Activated effector memory CD4-positive, alpha-beta T cell treated with Interleukin-2 at 50 U/mL for 16 hours (primary cell): ENCODE data around the gene THBS3.
"Not testable (repeated sequence)": the region's sequence is repeated elsewhere in the genome, so short reads cannot be mapped to it uniquely, and the experiment has no call there.

Experiments used
- DNase-seq: peaks from one replicate; pipeline ENCODE4 v3.0.0-alpha.2; 2020

Gene THBS3

DNA sequence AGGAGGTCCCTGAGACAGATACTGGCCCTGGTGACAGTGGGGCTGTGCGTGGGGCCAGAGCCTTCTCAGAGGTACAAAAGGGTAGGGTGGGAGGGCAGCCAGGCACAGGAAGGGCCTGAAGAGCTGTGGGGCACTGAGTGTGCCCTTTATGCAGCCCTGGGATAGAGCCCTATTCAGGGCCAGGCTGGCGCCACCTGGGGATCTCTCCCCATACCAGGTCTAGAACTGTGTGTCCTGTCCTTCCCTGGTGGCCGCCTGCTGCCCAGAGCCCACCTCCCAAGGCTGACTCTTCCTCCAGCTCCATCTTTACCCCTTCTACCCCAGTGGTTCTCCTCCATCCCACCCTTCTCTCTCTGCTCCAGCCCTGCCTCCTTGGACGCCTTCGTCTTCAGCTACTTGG lies 25.8 kb upstream of the THBS3 start:
- not testable (repeated sequence) for DNase-seq

DNA sequence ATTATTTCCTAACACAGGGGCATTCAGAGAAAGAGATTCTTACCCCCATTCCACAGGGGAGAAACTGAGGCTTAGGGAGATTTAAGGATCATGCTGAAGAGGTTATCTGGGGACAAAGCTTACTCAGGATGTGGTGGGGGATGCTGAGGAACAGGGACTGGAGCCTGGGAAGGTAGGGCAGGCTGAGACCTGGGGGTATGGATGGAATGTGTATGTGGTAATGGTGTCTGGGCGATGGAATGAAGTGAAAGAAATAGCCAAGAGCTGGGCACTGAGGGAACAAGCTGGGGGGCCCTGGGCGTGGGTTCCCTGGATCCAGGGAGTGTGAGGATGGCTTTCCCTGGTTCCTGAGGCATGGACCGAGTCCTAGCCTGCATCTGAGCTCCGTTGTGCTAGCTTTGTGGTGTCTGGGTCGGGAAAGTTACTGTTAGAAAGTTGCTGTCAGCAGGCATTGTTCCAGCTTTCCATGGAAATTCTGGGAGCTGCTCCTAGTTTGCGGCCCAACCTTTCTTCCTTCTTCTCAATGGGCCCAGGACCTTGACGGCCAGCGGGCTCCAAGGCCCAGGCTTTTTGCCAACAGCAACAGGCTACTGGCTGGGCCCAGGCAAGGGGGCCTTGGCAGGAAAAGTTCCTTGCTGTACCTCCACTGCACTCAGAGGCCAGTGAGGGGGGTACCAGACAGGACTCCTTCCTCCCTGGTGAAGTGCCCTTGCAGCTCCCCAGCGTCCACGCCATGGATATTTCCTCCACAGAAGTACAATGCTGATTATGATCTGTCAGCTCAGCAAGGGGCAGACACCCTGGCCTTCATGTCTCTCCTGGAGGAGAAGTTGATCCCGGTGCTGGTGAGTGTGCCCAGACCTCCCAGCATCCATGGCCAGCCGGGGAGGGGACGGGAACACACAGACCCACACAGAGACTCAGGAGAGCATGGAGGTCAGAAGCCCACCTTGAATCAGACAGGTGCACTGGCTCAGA lies 24.6 kb upstream of the THBS3 start:
- DNase-seq = not testable (repeated sequence)

DNA sequence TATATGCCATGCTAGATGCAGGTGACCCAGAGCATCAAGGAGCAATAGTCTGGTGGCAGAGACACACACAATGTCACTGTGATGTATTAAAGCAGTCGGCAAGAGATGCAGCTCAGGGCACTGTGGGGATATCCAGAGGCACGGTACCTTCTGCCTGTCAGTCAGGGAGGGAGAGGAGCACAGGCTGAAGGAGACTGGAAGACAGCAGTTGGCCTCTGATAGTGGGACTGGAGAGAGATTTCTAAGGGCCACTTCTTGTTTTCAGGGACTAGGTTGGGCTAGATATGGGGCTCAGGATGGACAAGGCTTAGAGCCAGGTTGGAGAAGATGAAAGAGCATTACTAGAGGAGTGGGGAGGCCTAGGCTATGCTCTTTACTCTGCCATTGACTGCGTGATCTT lies 23.6 kb upstream of the THBS3 start:
- not testable (repeated sequence) for DNase-seq

DNA sequence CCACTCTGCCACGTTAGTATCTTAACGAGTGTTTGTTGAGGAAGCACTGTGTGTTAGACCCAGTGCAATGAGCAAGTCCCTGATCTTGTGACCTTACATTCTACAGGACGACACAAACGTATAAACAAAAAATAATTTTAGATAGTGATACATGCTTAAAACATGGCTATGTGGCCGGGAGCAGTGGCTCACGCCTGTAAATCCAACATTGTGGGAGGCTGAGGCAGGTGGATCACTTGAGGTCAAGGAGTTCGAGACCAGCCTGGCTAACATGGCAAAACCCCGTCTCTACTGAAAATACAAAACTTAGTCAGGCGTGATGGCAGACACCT lies 20.4 kb upstream of the THBS3 start:
- DNase-seq = no peak

DNA sequence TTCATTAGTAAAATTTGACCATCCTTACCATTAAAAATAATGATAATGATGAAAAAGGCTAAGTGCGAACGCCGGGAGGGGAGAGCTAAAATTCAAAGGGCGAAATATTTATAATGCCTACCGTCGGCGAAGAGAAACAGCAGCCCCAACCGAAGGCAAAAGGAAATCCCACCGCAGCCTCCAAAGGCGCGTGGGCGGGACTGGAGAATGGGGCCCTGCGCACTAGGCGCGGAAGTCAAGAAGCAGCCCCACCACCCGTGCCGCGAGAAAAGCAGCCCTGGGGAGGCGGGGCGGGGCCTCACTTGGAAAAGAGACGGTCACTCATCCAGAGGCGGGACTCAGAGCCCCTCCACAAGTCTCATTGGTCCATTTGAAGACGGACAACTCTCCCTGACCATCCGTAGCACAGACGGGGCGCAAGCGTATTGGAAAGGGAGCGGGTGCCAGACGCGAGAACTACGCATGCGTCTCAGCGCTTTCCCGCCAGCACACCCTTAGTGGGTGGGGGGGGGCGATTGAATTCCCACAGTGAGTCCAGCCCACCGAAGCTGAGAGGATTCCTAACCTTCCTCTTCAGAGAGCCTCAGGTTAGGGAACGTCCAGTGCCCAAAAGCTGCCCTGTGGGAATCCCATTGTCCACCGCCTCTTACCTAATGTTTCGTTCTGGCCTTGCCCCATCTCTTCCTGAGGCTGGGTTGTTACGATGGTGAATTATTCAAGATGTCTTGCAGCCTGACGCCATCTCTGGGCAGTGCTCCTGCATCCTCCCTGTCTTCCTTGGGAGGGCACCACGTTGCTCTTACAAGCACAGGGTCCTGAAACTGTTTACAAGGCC lies 19.8 kb upstream of the THBS3 start:
- peak; percentile 98 for DNase-seq

DNA sequence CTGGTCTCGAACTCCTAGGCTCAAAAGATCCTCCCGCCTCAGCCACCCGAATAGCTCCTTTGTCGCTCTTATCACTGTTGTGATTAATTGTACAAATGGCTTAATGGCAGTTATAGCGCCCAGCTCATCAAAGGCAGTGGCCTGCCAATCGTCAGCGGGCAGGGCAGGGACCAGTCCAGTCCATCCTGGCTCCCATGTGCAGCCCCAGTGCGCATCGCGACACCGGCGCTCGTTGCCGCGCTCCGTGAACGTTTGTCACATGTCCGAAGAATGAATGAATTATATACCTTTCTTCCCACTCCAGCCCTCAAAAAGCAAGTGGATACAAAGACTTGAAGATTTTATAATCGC lies 19.2 kb upstream of the THBS3 start:
- DNase-seq = no peak

DNA sequence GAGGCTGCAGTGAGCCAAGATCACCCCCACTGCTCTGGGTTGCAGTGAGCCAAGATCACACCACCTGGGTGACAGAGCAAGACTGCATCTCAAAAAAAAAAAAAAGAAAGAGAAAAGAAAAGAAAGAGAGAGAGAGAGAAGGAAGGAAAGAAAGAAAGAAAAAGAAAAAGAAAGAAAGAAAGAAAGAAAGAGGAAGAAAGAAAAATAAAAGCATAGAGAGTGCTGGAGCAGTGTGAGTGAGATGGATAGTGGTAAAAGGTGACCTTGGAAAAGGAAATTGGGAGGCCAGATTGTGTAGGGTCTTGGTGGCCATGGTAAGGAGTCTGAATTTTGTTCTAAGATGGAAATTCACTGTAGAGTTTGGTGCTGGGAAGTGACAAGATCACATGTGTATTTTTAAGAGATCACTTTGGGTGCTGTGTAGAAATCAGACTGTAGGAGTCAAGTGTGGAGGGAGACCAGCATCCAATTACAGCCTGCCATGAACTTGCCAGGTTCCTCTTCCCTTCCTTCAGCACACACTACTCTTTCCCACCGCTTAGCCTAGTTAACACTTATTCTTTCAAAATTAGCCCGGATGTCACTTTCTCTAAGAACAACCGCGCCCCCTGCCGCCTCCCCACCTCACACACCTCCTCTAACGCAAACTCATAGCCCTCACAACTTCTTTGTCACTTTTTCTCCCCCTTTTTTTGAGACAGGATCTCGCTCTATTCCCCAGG lies 18.7 kb upstream of the THBS3 start:
- peak; percentile 76 for DNase-seq

DNA sequence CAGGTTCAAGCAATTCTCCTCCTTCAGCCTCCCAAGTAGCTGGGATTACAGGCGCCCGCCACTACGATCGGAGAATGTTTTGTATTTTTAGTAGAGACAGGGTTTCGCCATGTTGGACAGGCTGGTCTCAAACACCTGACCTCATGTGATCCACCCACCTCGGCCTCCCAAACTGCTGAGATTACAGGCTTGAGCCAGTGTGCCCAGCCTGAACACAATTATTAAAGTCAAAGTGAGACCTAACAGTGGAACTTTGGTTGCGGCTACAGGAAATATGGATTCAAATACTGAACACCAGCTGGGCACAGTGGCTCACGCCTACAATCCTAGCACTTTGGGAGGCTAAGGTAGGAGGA lies 17.7 kb upstream of the THBS3 start:
- not testable (repeated sequence) for DNase-seq

DNA sequence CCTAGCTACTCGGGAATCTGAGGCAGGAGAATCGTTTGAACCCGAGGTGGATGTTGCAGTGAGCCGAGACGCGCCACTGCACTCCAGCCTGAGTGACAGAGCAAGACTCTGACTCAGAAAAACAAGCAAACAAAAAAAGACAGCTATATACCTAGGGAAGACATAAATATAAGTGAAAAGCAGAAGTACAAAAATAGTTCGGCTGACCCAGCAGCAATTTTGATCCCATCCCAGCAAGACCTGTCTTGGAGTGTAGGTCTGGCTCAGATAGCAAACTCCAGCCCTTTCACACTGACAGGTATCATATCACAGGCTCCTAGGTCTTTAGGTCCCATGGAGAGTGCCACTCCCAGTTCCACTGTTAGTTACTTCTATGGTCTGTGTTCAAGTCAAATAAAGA lies 15.3 kb upstream of the THBS3 start:
- DNase-seq = no peak

DNA sequence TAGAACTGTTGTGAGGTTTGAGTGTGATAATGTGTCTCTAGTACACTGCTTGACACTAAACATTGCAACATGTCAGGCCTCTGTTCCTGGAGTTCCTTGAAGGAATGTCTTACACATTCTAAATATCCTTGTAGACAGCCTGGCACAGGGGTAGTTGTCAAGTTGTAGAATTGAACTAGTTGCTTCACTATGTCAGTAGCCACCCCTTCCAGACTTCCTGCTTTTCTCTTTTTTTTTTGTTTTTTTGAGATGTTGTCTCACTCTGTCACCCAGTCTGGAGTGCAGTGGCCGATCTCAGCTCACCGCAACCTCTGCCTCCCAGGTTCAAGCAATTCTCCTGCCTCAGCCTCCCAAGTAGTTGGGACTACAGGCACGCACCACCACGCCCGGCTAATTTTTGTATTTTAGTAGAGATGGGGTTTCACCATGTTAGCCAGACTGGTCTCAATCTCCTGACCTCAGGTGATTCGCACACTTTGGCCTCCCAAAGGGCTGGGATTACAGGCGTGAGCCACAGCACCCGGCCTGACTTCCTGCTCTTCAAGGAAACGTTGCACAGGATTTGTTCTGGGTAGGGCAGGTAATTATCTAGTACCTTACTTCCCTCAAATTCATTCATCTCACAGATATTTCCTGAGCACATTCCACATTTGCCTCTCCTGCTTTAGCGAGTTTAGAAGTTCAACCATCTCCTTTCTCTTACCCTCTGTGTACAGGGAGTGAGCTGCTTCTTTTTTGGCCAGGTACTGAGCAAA lies 12.7 kb upstream of the THBS3 start:
- not testable (repeated sequence) for DNase-seq

DNA sequence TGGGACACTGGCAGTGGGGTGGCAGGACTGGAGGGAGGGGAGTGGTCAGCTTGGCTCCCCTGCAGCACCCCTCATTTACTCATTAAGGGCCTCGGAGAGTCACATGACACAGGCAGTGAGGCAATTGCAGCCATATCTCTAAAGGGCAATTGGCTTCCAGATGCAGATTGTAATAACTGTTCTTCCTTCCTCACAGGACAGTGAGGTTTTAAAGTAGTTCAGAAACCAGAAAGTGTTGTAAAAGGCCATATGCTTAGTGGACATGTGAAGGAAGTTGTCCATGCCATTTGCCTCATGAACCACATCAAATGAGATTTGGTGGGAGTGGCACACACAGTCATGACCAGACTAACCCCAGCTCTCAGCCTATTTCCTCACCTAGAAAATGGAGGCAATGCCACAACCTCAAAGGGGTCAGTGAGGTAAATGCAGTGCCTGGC lies 11.9 kb upstream of the THBS3 start:
- DNase-seq = no peak

DNA sequence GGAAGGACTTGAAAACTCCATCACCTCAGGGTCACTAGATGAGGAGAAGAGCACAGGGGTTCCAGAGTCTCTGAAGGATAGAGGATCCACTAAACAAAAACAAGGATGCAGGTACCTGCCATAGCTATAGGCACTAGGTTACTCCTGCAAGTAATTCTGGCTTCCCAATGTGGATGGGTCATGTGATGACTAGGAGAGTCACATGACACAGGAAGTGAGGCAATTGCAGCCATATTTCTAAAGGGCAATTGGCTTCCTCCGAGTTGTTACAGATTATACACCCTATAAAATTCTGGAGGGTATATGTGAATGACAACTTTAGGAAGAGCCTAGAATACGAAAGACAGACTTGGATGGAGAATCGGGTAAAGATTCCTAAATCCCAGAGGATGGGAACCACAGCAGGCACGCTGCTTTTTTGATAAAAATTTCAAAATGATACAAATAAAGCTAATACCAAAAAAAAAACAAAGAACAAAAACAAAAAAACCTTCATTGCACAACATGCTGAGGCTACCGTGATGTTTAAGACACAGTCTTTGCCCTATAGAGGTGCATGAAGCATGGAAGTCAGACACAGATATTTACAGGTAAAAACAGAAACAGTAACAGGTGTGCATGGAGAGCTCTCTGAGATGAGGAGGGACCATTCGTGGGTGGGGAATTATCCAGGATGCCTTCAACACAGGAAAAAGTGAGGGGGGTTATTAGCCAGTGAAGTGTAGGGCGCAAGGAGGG lies 11.3 kb upstream of the THBS3 start:
- DNase-seq = no peak

DNA sequence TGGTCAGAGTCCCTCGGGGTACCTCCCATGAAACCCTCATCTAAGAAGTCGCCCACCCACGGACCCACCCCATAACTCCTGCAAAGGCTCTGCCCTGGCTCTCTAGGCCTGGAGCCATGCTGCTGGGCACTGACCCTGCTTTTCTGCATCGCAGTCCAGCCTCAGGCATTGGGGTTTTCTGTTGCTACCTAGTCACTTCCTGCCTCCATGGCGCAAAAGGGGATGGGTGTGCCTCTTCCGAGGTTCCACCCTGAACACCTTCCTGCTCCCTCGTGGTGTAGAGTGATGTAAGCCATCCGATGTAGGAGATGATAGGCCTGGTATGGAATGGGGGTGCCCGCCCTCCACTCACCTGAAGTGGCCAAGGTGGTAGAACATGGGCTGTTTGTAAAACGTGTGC lies 7.0 kb upstream of the THBS3 start:
- not testable (repeated sequence) for DNase-seq

DNA sequence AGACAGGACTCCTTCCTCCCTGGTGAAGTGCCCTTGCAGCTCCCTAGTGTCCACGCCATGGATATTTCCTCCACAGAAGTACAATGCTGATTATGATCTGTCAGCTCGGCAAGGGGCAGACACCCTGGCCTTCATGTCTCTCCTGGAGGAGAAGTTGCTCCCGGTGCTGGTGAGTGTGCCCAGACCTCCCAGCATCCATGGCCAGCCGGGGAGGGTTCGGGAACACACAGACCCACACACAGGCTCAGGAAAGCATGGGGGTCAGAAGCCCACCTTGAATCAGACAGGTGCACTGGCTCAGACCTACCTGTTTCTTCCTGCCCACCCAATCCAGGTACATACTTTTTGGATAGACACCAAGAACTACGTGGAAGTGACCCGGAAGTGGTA lies 4.3 kb upstream of the THBS3 start:
- not testable (repeated sequence) for DNase-seq

DNA sequence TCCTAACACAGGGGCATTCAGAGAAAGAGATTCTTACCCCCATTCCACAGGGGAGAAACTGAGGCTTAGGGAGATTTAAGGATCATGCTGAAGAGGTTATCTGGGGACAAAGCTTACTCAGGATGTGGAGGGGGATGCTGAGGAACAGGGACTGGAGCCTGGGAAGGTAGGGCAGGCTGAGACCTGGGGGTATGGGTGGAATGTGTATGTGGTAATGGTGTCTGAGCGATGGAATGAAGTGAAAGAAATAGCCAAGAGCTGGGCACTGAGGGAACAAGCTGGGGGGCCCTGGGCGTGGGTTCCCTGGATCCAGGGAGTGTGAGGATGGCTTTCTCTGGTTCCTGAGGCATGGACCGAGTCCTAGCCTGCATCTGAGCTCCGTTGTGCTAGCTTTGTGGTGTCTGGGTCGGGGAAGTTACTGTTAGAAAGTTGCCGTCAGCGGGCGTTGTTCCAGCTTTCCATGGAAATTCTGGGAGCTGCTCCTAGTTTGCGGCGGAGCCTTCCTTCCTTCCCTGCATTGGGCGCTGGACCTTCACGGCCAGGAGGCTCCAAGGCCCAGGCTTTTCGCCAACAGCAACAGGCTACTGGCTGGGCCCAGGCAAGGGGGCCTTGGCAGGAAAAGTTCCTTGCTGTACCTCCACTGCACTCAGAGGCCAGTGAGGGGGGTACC lies 3.8 kb upstream of the THBS3 start:
- not testable (repeated sequence) for DNase-seq

DNA sequence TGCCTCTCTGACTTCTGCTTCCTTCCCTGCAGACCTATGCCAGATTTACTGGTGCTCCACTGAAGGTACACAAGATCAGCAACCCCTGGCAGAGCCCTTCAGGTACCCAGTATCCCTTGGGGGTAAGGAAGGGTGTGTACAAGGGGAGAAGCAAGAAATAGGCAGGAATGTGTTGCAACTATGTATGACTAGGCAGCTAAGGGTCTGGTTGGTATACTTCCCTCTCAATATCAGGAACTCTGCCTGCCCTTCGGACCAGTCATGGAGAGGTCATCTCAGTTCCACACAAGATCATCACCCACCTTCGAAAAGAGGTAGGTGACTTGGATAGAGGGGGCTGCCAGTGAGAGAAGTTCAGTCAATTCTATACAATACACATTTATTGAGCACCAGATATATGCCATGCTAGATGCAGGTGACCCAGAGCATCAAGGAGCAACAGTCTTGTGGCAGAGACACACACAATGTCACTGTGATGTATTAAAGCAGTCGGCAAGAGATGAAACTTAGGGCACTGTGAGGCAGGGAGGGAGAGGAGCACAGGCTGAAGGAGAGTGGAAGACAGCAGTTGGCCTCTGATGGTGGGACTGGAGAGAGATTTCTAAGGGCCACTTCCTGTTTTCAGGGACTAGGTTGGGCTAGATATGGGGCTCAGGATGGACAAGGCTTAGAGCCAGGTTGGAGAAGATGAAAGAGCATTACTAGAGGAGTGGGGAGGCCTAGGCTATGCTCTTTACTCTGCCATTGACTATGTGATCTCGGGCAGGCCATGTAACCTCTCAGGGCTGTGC lies 2.8 kb upstream of the THBS3 start:
- no peak for DNase-seq

DNA sequence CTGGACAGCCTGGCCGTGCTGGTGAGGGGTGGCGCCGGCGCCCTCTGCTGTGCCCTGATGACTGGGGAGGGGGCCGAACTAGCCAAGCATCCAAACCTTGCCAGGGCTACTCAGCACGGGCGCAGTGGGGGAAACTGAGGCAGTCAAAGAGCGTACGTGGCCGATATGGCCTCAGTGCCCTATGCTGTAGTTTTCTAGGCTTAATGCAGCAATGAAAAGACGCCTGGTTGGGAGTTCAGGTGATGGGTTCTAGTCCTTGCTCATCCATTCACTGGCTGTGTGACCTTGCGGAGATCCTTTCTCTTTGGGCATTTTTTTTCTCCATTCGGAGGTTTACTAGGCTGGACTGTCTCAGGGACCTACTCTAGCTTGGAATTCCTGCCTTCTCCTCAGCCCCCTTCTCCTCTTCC lies 1.6 kb upstream of the THBS3 start:
- DNase-seq = no peak

DNA sequence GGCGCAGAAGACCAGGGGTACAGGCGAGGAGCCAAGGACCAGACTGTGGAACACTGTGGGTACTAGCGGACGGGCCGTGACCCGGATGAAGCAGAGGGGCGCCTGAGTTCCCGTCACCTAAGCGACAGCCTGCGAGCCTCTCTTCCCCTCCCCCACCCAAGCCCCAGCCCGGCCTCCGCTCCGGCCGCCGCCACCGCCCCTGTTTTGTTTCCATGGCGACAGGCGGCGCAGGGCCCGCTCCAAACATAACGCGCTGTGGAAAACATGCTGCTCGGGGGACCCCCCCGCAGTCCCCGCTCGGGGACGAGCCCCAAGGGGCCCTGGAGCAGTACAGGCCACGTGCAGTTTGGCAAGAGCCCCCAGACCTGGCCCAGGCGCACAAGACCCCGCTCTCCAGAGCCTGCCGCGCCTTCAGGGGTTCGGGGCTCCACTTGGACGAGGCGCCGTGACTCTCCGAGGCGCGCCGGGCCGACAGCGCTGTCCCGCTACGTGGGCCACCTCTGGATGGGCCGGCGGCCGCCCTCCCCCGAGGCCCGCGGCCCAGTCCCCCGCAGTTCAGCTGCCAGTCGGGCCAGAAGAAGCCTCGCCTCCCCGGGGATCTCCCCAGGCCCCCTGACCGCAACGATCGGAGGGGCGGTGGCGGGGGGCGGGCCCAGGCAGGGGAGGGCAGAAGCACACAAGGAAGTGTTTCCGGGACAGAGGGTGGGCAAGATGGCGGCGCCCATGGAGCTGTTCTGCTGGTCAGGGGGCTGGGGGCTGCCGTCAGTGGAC lies 1.0 kb upstream of the THBS3 start, which contains the start of gene MTX1:
TSS of gene MTX1 (plus strand) at position 155 of the 771 bp plus-strand sequence. CDS start at position 265, 110 bp downstream.
- DNase-seq = peak; percentile 82
